CD4-positive, alpha-beta T cell treated with Interleukin-17A for 4 hours (primary cell): ENCODE measurements around the gene PLCG2.
A peak's percentile ranks its signal among the peaks of the same experiment; 100 is the strongest.
"Not testable (repeated sequence)": the region's sequence is repeated elsewhere in the genome, so short reads cannot be mapped to it uniquely, and the experiment has no call there.

Source experiments
- DNase-seq: peaks from one replicate; pipeline ENCODE4 v3.0.0-alpha.2; 2020; ENCODE audit warnings: mixed read lengths

Gene PLCG2

DNA sequence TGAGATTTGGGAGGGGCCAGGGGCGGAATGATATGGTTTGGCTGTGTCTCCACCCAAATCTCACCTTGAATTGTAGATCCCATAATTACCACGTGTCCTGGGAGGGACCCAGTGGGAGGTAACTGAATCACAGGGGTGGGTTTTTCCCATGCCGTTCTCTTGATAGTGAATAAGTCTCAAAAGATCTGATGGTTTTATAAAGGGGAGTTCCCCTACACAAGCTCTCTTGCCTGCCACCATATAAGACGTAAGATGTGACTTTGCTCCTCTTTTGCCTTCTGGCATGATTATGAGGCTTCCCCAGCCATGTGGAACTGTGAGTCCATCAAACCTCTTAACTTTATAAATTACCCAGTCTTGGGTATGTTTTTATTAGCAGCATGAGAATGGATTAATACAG is 230.7 kb downstream of the PLCG2 start:
- not testable (repeated sequence) for DNase-seq

DNA sequence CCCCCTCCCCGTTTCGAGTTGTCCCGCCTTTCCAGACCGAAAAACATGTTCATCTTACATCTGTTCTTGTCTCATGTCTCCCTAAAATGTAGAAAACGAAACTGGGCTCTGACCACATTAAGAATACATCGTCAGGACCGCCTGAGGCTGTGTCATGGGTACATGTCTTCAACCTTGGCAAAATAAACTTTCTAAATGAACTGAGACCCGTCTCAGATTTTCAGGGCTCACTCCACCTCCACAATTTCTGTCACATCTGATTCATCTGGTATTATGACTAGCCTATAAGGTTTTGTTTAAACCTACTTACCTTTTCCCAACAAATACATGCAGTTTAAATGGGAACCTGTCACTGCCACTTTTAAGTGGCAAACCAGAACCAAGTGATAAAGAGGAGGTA is 231.6 kb downstream of the PLCG2 start:
- DNase-seq = no peak

DNA sequence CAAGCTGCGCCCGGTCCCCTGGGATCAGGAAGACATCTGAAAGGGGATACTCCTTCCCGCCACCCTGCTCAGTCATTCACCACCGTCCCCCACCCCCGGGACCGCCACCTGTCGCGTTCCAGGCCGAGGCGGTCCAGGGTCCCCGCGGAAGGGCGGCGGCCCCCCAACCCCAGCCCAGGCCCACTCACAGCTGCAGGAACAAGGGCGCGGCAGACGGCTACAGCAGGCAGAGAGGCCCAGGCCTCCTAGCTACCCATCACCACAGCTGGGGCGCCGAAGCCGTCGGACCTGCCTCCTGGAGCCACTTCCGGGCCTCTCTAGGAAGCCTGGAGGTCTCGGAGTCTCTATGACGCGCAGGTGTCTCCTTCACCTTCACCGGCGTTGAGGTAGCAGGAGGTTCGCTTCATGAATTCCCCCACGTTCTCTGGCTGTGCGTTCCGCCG is 232.1 kb downstream of the PLCG2 start, which contains the start of gene SDR42E1:
SDR42E1 (minus strand) TSS at position 272 of the 443 bp plus-strand sequence. CDS start 10,612 bp downstream, outside the sequence.
- peak; percentile 77 for DNase-seq
